ENCODE results near the gene RNASE9. TPM values are rescaled to one million over a fixed set of nuclear protein-coding genes. Genes with fewer than 3 reads are reported as not detected.

RNASE9 gene
- not detected in 5 replicates for total RNA-seq (2022; extraction: Qiagen RNA extraction; ENCODE audit: low read depth)

DNA sequence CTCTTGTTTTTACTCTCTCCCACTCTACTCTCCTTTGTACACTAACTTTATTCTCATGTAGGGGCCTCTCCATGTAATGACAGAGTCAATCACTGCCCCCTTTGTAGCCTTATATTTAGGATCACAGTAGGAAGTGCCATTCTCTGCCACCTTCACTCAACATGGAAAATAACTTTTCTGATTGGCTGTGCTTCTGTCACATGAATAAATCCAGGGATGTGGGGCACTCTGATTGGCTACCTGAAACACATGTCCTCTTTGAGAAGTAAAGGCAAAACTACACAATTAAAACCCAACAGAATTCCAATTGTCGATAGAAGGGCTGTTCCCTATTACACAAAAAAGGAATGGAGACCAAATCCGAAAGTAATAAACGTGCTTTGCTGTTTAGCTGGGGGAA is at the start of gene RNASE9:
Gene RNASE9 (minus strand): TSS at position 87 of the 400 bp plus-strand sequence.

DNA sequence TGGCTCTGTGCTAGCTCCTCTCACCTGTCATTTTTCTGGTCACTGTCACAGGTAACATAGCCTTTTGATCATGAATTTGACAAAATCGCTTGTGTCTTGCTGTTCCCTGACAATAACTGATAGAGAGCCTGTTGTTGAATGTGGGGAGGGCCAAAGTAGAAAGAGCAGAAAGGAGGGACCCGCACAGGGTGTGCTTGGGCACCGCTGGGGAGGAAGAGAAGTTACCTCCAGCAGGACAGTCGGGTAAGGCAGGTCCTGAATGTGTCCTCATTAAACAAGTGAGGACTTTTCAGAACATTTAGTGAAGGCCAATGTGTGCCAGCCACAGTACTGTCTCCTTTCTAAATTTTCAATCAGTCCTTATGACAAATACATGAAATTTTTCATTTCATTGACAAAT is 30.4 kb upstream of the RNASE9 start, which contains the start of gene RNASE12:
Gene RNASE12 (minus strand): TSS at position 142 of the 400 bp plus-strand sequence. CDS start 653 bp downstream, outside the sequence.

DNA sequence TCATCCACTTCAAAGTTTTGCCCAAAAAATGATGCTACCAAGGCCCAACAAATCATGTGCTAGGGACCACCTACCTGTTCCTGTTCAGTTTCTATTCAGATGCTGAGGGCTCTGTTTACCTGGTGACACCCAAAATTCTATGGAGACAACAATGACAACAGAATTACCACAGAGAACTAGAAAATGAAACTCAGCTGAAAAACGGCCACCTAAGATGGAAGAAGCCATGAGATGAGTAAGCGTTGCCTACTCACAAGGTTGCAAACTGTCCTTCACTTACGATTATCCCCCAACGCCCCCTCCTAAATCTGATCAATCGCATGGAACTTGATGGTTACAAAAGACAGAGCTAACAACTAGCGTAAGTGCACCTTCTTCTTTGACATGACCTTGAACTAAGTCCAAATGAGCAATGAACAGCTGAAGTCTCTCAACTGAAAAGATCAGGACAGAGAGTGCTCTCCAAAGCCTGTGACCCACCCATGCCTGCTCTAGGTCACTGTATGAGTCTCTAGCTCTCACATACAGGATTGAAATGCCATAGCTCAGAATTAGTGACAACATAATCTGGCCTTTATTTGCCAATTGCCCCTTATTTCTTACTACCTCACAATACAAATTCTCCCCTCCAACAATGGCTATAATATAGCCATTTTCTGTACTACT is 26.8 kb upstream of the RNASE9 start, which contains the start of gene RNASE11:
Gene RNASE11 (minus strand): TSS at position 513 of the 666 bp plus-strand sequence.

Other genes starting within 250 kb of the RNASE9 start
- 37.4 to 58.5 TPM (median 44.4 TPM) in 5 replicates for gene CCNB1IP1, start 227.8 kb downstream of the RNASE9 start, total RNA-seq (2022; extraction: Qiagen RNA extraction; ENCODE audit: low read depth)
- gene PARP2, start 217.4 kb downstream of the RNASE9 start, total RNA-seq (2022; extraction: Qiagen RNA extraction; ENCODE audit: low read depth) = 19.4 to 24.7 TPM (median 22.5 TPM) in 5 replicates
- 10.0 to 11.9 TPM (median 10.7 TPM) in 5 replicates for gene TEP1, start 147.5 kb downstream of the RNASE9 start, total RNA-seq (2022; extraction: Qiagen RNA extraction; ENCODE audit: low read depth)
- not detected in 5 replicates for gene KLHL33, start 124.9 kb downstream of the RNASE9 start, total RNA-seq (2022; extraction: Qiagen RNA extraction; ENCODE audit: low read depth)
- gene OSGEP, start 106.2 kb downstream of the RNASE9 start, total RNA-seq (2022; extraction: Qiagen RNA extraction; ENCODE audit: low read depth) = 24.1 to 29.4 TPM (median 26.2 TPM) in 5 replicates
- 262 to 275 TPM (median 266 TPM) in 5 replicates for gene APEX1, start 105.8 kb downstream of the RNASE9 start, total RNA-seq (2022; extraction: Qiagen RNA extraction; ENCODE audit: low read depth)
- 32.2 to 37.0 TPM (median 33.3 TPM) in 5 replicates for gene PIP4P1, start 99.6 kb downstream of the RNASE9 start, total RNA-seq (2022; extraction: Qiagen RNA extraction; ENCODE audit: low read depth)
- 166 to 227 TPM (median 176 TPM) in 5 replicates for gene PNP, start 91.6 kb downstream of the RNASE9 start, total RNA-seq (2022; extraction: Qiagen RNA extraction; ENCODE audit: low read depth)
- gene RNASE10, start 55.5 kb downstream of the RNASE9 start, total RNA-seq (2022; extraction: Qiagen RNA extraction; ENCODE audit: low read depth) = 0.20 to 0.37 TPM (median 0.27 TPM) in 5 replicates
- gene RNASE11, start 27.0 kb upstream of the RNASE9 start, total RNA-seq (2022; extraction: Qiagen RNA extraction; ENCODE audit: low read depth) = not detected in 5 replicates
- gene RNASE12, start 30.3 kb upstream of the RNASE9 start, total RNA-seq (2022; extraction: Qiagen RNA extraction; ENCODE audit: low read depth) = not detected in 5 replicates
- gene OR6S1, start 80.6 kb upstream of the RNASE9 start, total RNA-seq (2022; extraction: Qiagen RNA extraction; ENCODE audit: low read depth) = not detected in 5 replicates
- gene RNASE4, start 123.5 kb upstream of the RNASE9 start, total RNA-seq (2022; extraction: Qiagen RNA extraction; ENCODE audit: low read depth) = 5.8 to 11.8 TPM (median 8.6 TPM) in 5 replicates
- 8.0 to 11.2 TPM (median 8.6 TPM) in 5 replicates for gene ANG, start 127.7 kb upstream of the RNASE9 start, total RNA-seq (2022; extraction: Qiagen RNA extraction; ENCODE audit: low read depth)
- gene EDDM3A, start 184.8 kb upstream of the RNASE9 start, total RNA-seq (2022; extraction: Qiagen RNA extraction; ENCODE audit: low read depth) = not detected in 5 replicates
- gene EDDM3B, start 207.4 kb upstream of the RNASE9 start, total RNA-seq (2022; extraction: Qiagen RNA extraction; ENCODE audit: low read depth) = not detected in 5 replicates
- gene RNASE6, start 220.2 kb upstream of the RNASE9 start, total RNA-seq (2022; extraction: Qiagen RNA extraction; ENCODE audit: low read depth) = not detected in 5 replicates
- gene RNASE1, start 241.8 kb upstream of the RNASE9 start, total RNA-seq (2022; extraction: Qiagen RNA extraction; ENCODE audit: low read depth) = 0.22 to 0.36 TPM (median 0.26 TPM) in 4 of 5 replicates, not detected in the other

All from A549 treated with DMSO at 1 μM for 4 hours (cell line).